KMS-11 (cell line): ENCODE measurements around the gene CRADD.

ENCODE experiments used
- H2AFZ ChIP-seq: fragments of 200-600 bp; sonication (generic); 2 replicates; pipeline ENCODE4 v1.6.1; 2016; ENCODE audit warnings: antibody characterized with exemption, mixed run types, low read depth
- H3K27ac ChIP-seq: fragments of 200-600 bp; sonication (generic); 2 replicates; pipeline ENCODE4 v1.6.1; 2016; ENCODE audit warnings: mild to moderate bottlenecking, mixed run types
- H3K27me3 ChIP-seq: fragments of 200-600 bp; sonication (generic); 2 replicates; pipeline ENCODE4 v1.6.1; 2017; ENCODE audit warnings: mild to moderate bottlenecking, low read depth, mixed run types, moderate library complexity; ENCODE audit not compliant: insufficient read depth
- H3K36me3 ChIP-seq: fragments of 200-600 bp; sonication (generic); 2 replicates; pipeline ENCODE4 v1.6.1; 2017; ENCODE audit warnings: mild to moderate bottlenecking, mixed run types; ENCODE audit not compliant: insufficient read depth
- H3K4me1 ChIP-seq: fragments of 200-600 bp; sonication (generic); 2 replicates; pipeline ENCODE4 v1.6.1; 2016; ENCODE audit warnings: mild to moderate bottlenecking, low read depth, mixed run types; ENCODE audit not compliant: poor library complexity, severe bottlenecking
- H3K4me2 ChIP-seq: fragments of 200-600 bp; sonication (generic); 2 replicates; pipeline ENCODE4 v1.7.0; 2016; ENCODE audit warnings: mild to moderate bottlenecking, mixed run types
- H3K4me3 ChIP-seq: fragments of 200-600 bp; sonication (generic); IDR thresholded peaks from 2 replicates; pipeline ENCODE4 v1.6.1; 2017; ENCODE audit warnings: low read depth, low read length, mixed read lengths; ENCODE audit not compliant: insufficient read depth
- H3K79me2 ChIP-seq: fragments of 200-600 bp; sonication (generic); 2 replicates; pipeline ENCODE4 v1.6.1; 2016; ENCODE audit warnings: low read depth, mixed run types; ENCODE audit not compliant: insufficient read depth
- H3K9ac ChIP-seq: fragments of 200-600 bp; sonication (generic); 2 replicates; pipeline ENCODE4 v1.6.1; 2016; ENCODE audit warnings: mild to moderate bottlenecking, mixed run types
- H4K20me1 ChIP-seq: fragments of 200-600 bp; sonication (generic); 2 replicates; pipeline ENCODE4 v1.6.1; 2016; ENCODE audit warnings: mild to moderate bottlenecking, mixed run types; ENCODE audit not compliant: insufficient read depth
- CTCF ChIP-seq: fragments of 200-600 bp; sonication (generic); conservative IDR thresholded peaks from 2 replicates; pipeline ENCODE4 v1.6.1; 2017; ENCODE audit warnings: low read depth, mild to moderate bottlenecking, antibody characterized with exemption, low read length, moderate library complexity, mixed read lengths

The CRADD gene

GRCh38 chr12:93908264-93908663, 231.1 kb downstream of the CRADD start:
- Histone ChIP-seq H3K79me2 (no peaks in the 10 kb centered on the region), H3K4me2 (no peak overlapping the region)

GRCh38 chr12:93908846-93909567, 231.8 kb downstream of the CRADD start:
- Histone ChIP-seq H3K27me3 (no peaks in the 10 kb centered on the region), H3K4me3 (no peak overlapping the region), H3K79me2 (no peaks in the 10 kb centered on the region), H3K4me2 (no peak overlapping the region), H2AFZ (no peak overlapping the region), H3K36me3 (no peaks in the 10 kb centered on the region), H3K4me1 (peaks cover 11% of the 10 kb centered on the region), H3K9ac (no peak overlapping the region), H4K20me1 (no peaks in the 10 kb centered on the region), H3K27ac (no peak overlapping the region)
- no peak for TF ChIP-seq CTCF

More at GRCh38 chr12:93908264-93908663, 231.1 kb downstream of the CRADD start:
- Histone ChIP-seq H3K9ac (no peak overlapping the region), H3K27ac (no peak overlapping the region), H3K4me1 (peaks cover 18% of the 10 kb centered on the region), H3K36me3 (no peaks in the 10 kb centered on the region), H4K20me1 (no peaks in the 10 kb centered on the region), H2AFZ (no peak overlapping the region), H3K4me3 (no peak overlapping the region), H3K27me3 (no peaks in the 10 kb centered on the region)
- no peak for TF ChIP-seq CTCF

- Histone ChIP-seq H3K27me3 (no peaks in the 10 kb centered on the region), H3K9ac (no peak overlapping the region), H3K27ac (no peak overlapping the region), H3K36me3 (no peaks in the 10 kb centered on the region), H2AFZ (no peak overlapping the region), H3K4me1 (no peaks in the 10 kb centered on the region), H3K79me2 (no peaks in the 10 kb centered on the region), H4K20me1 (no peaks in the 10 kb centered on the region), H3K4me3 (no peak overlapping the region), H3K4me2 (no peak overlapping the region)
- TF ChIP-seq CTCF: no peak
Observed at GRCh38 chr12:93911396-93911795, 234.2 kb downstream of the CRADD start.

- H4K20me1 ChIP-seq: no peaks in the 10 kb centered on the region
- no peaks in the 10 kb centered on the region for H3K27me3 ChIP-seq
- H3K27ac ChIP-seq: no peak overlapping the region
- H3K4me2 ChIP-seq: no peak overlapping the region
- H3K79me2 ChIP-seq: no peaks in the 10 kb centered on the region
- H3K9ac ChIP-seq: no peak overlapping the region
- H3K36me3 ChIP-seq: no peaks in the 10 kb centered on the region
- no peak overlapping the region for H3K4me3 ChIP-seq
- TF ChIP-seq CTCF: no peak
- no peak overlapping the region for H2AFZ ChIP-seq
- H3K4me1 ChIP-seq: no peaks in the 10 kb centered on the region
Observed at GRCh38 chr12:93912086-93912733, 235.0 kb downstream of the CRADD start.
